Measurements from ENCODE around the gene AQP5. TPM values are rescaled to one million over a fixed set of nuclear protein-coding genes. Genes with fewer than 3 reads are reported as not detected.

AQP5 gene
- polyA plus RNA-seq, 3 donors: not detected

GRCh38 chr12:49956663-49957569 lies 4.8 kb upstream of the AQP5 start:
- Mint-ChIP-seq H3K27me3 (ENCODE audit: low read depth in 3 of 3) (peaks cover 86 to 96% (median 94%) of the 10 kb centered on the region in 3 donors), H3K36me3 (peaks cover 0 to 11% of the 10 kb centered on the region in 2 donors), H3K27ac (peak overlapping the region in 1 of 7 donors; percentile 46), H3K4me1 (peaks cover 28% of the 10 kb centered on the region), H3K9me3 (peaks cover 0 to 21% (median 6%) of the 10 kb centered on the region in 7 donors), H3K4me3 (peak overlapping the region in 1 of 2 donors; percentile 83)
- Histone ChIP-seq H3K27ac (ENCODE audit: low read depth in 1 of 2, low read length in 2 of 2) (no peak overlapping the region), H2AFZ (ENCODE audit: insufficient read depth, low read depth, low read length, poor library complexity, severe bottlenecking) (no peak overlapping the region), H3K4me2 (replicated peaks; ENCODE audit: extremely low read depth, low read length, poor library complexity, severe bottlenecking) (no peak overlapping the region), H3K4me1 (ENCODE audit: control insufficient read depth in 1 of 2, insufficient read depth in 2 of 2, low read length in 2 of 2) (peaks cover 27 to 36% of the 10 kb centered on the region in 2 donors), H4K20me1 (ENCODE audit: insufficient read depth, low read length) (no peaks in the 10 kb centered on the region), H3K4me3 (replicated peaks in 1 of 3; ENCODE audit: low read depth in 2 of 3, low read length in 3 of 3) (peak overlapping the region in 1 of 3 experiments; percentile 30), H3K27me3 (ENCODE audit: control insufficient read depth in 2 of 2, insufficient read depth in 2 of 2, low read length in 2 of 2) (peaks cover 67 to 94% of the 10 kb centered on the region in 2 donors), H3K9me3 (replicated peaks in 1 of 2; ENCODE audit: control insufficient read depth in 1 of 2, insufficient read depth in 1 of 2, low read length in 2 of 2) (peaks cover 0 to 66% of the 10 kb centered on the region in 2 donors), H3K79me2 (ENCODE audit: insufficient read depth, low read length) (no peaks in the 10 kb centered on the region), H3K36me3 (replicated peaks in 1 of 2; ENCODE audit: control insufficient read depth in 1 of 2, insufficient read depth in 2 of 2, low read length in 2 of 2) (no peaks in the 10 kb centered on the region), H3K9ac (ENCODE audit: insufficient read depth, low read length, poor library complexity, severe bottlenecking) (no peak overlapping the region)
- WGBS (ENCODE audit: insufficient coverage): 60% methylated on average over 3 of the region's 6 CpGs
- intact Hi-C loops (cut with micrococcal nuclease): no loop called here
- TF ChIP-seq CTCF (IDR thresholded peaks at IDR 0.05): no peak
- no peak for DNase-seq

GRCh38 chr12:49957570-49957967 lies 4.1 kb upstream of the AQP5 start:
- Mint-ChIP-seq H3K4me3 (peak overlapping the region in 1 of 2 donors; percentile 83), H3K4me1 (peaks cover 22% of the 10 kb centered on the region), H3K27me3 (ENCODE audit: low read depth in 3 of 3) (peaks cover 90 to 96% (median 95%) of the 10 kb centered on the region in 3 donors), H3K9me3 (peaks cover 0 to 24% (median 8%) of the 10 kb centered on the region in 7 donors), H3K27ac (no peak overlapping the region), H3K36me3 (peaks cover 0 to 11% of the 10 kb centered on the region in 2 donors)
- intact Hi-C loops (cut with micrococcal nuclease): no loop called here
- Histone ChIP-seq H3K9me3 (replicated peaks in 1 of 2; ENCODE audit: control insufficient read depth in 1 of 2, insufficient read depth in 1 of 2, low read length in 2 of 2) (peaks cover 0 to 66% of the 10 kb centered on the region in 2 donors), H2AFZ (ENCODE audit: insufficient read depth, low read depth, low read length, poor library complexity, severe bottlenecking) (no peak overlapping the region), H3K27ac (ENCODE audit: low read depth in 1 of 2, low read length in 2 of 2) (no peak overlapping the region), H4K20me1 (ENCODE audit: insufficient read depth, low read length) (no peaks in the 10 kb centered on the region), H3K4me1 (ENCODE audit: control insufficient read depth in 1 of 2, insufficient read depth in 2 of 2, low read length in 2 of 2) (peaks cover 21 to 30% of the 10 kb centered on the region in 2 donors), H3K9ac (ENCODE audit: insufficient read depth, low read length, poor library complexity, severe bottlenecking) (no peak overlapping the region), H3K79me2 (ENCODE audit: insufficient read depth, low read length) (no peaks in the 10 kb centered on the region), H3K4me2 (replicated peaks; ENCODE audit: extremely low read depth, low read length, poor library complexity, severe bottlenecking) (no peak overlapping the region), H3K36me3 (replicated peaks in 1 of 2; ENCODE audit: control insufficient read depth in 1 of 2, insufficient read depth in 2 of 2, low read length in 2 of 2) (no peaks in the 10 kb centered on the region), H3K27me3 (ENCODE audit: control insufficient read depth in 2 of 2, insufficient read depth in 2 of 2, low read length in 2 of 2) (peaks cover 70 to 95% of the 10 kb centered on the region in 2 donors), H3K4me3 (replicated peaks in 1 of 3; ENCODE audit: low read depth in 2 of 3, low read length in 3 of 3) (no peak overlapping the region)
- DNase-seq: no peak
- TF ChIP-seq CTCF (IDR thresholded peaks at IDR 0.05): no peak

Measured in CD14-positive monocyte (primary cell).